NOMO-1 treated with DMSO at 0.1 percent for 48 hours (cell line): ENCODE measurements around the gene RAD51B.
A peak's percentile ranks its signal among the peaks of the same experiment; 100 is the strongest.

ENCODE experiments used
- DNase-seq: peaks from one replicate; lab custom pipeline; 2025; ENCODE audit not compliant: unreplicated experiment; lab: John Stamatoyannopoulos, UW

RAD51B gene

DNA sequence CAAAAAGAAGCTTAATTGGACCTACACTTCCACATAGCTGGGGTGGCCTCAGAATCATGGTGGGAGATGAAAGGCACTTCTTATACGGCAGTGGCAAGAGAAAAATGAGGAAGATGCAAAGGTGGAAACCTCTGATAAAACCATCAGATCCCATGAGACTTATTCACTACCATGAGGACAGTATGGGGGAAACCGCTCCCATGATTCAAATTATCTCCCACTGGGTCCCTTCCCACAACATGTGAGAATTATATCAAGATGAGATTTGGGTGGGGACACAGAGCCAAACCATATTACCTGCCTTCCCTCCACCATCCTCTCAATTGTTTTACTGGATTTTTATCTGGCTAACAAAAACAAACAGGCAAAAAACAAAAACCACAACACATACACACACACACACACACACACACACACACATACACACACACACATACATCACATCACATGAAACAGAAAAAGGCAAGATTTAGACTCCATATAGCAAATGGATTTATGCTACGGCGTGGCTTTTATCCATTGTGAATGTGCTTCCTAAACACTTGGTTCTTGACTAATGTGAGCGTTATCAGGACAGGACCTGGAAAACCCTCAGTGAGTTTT is 906.6 kb downstream of the RAD51B start:
- DNase-seq = no peak

- DNase-seq = no peak
Measured at GRCh38 chr14:68727315-68728047, 907.9 kb downstream of the RAD51B start.

DNA sequence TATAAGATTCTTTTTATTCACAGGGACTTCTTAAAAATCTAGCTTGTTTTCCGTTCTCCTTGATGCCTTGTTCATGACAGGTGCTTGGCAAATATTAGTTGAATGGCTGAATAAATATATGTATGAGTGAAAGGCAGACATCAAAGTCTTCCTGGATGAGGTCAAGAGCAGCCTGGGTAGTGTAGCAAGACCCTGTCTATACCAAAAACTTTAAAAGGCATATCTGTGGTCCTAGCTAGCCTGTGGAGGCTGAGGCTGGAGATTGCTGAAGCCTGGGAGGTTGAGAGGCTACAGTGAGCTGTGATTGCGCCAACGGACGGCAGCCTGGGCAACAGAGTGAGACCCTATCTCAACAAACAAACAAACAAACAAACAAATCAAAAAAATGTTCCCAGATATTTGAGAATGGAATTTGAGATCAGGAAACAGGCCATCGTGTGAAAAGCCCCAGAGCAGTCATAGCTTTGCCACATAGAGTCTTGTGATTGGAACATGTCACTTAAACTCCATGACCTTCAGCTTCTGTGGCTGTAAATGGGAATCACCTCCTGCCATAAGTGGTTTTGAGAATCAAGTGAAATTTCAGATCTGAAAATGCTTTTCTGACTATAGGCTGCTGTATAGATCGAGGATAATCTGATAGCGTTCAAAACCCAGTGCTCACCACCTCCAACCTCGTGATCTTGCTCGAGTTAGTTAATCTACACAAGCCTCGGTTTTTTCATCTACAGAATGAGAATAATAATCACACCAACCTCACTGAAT is 908.9 kb downstream of the RAD51B start:
- DNase-seq = no peak

- no peak for DNase-seq
Measured at GRCh38 chr14:68729556-68729955, 910.0 kb downstream of the RAD51B start.

DNA sequence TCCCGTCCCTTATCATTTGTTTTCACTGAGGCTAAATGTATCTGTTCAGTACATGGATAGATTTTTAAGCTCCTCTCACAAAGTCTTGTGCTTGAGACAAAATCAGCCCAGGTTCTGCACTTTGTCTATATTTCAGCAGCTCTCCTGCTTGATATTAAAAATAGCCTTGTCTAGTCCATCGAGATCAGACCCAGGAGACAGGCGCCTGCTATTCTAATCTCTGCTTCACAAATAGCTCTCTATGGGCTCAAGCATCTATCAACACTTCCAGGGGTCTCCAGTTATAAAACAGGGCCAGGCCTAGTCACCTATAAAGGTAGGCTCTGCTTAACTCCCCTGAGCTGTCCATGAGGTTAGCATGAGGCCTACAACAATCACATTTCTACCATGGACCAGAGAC is 910.8 kb downstream of the RAD51B start:
- no peak for DNase-seq

DNA sequence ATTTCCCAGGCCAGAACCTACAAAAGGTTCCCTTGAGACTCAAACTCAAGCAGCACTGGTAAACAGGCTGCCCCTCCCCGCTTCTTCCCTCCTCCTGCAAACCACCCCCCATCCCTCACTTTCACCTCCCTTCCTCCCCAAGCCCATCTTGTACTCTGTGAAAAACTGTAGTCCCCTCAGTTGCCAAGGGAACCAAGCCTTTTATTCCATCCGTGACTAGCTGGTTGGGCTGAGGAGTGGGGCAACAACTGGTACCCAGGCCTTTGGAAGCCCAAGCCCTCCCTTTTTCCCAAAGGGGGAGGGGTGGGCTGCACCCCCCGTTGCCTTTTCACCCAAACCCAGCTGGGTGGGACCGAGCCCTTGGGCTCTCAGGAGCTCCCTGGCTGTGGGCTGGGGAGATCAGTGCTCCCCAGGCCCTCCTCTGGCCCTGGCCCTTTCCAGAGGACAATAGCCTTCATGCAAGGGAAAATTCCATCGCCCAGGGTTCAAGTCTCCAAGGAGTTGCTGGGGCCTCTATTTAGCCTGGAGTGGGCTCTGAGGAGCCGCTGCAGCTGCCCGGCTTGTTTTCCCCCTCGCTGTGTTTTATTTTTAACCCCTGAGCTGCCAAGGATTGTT is 911.3 kb downstream of the RAD51B start:
- no peak for DNase-seq

DNA sequence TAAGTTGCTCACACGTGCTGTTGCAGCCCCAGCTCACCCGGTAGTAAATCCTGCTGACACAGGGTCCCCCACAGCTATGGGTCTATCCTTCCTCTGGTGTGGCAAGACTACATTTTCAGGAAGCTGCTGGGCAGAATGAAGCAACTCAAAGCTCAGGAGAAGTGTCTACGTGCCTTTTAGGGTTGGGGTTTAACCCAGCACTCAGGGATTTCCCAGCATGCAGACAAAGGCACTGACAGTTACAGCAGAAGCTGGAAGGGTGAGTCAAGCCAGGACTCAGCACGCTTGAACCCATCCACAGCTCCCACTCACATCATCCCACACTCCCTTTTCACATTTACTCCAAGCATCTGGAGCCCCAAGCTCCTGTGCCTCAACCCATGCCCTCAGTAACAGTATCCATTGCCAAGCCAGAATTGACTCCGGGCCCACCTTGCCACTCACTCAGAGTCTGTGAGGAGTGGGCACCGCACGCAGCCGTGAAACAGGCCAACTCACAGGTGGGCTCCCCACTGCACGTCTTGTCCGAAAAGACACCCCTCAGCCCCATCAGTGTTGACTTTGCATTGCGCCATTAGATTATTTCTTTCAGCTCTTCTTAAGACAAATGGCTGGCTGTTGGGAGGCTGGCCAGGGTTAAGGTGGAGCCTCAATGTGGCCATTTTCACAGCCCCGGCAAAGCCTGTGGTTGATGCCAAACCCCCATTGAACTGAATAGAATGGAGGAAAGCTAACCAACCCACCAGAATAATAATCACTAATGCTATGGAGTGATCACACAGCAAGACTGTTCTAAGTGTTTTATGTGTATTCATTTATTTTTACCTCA is 913.7 kb downstream of the RAD51B start:
- peak; percentile 93 for DNase-seq

DNA sequence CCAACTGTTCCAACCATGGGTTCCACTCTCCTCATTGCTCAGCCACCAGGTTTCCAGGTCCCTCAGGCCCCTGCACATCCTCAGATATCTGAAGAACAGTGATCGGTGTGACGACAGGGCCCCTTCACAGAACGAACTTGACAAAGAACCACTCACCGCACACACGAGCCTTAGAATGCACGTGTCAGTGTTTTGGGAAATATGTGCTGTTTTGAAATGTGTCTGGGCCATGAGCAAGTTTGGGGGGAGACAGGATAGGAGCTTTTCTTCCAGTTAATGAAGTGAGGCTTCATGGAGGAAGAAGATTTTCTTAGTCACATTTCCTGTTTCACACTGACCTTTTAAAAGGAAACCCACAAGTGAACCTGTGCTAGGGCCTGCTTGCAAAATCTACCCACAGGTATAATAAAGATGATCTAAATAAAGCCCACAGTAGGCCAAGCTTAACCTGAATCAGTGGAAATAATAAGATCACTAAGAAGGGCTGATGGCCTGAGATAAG is 914.7 kb downstream of the RAD51B start:
- DNase-seq = peak; percentile 89

DNA sequence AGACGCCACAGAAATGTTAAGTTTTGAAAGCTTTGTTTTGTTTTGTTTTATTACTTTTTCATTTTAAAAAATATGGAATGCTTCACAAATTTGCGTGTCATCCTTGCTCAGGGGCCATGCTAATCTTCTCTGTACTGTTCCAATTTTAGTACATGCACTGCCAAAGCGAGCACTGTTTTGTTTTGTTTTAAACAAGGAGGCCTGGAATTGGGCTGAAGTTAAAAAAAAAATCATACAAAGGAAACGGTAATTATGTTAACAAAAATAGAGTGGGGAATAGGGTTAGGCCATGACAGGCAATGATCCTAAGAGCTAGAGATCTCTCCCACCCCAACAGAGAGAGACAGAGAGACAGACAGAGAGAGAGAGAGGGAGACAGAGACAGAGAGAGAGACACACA is 916.3 kb downstream of the RAD51B start:
- DNase-seq = no peak

DNA sequence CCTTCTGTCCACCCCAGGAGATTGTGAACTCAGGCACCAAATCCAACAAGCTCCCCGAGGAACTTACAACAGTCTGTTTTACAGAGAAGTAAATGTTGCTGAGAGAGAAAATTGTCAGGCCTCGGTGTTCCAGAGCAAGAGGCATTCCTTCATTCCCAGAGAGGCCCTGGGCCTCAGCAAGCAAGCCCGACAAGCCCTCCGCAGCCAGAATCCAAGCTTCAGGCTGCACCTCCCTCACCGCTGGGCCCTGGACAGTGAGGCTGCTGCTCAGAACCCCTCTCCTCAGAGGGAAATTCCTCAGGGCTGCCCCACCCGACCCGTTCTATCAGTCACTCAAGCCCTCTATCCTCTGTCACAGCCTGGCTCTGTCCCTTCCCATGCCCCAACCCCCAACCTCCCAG is 916.9 kb downstream of the RAD51B start:
- DNase-seq = no peak

DNA sequence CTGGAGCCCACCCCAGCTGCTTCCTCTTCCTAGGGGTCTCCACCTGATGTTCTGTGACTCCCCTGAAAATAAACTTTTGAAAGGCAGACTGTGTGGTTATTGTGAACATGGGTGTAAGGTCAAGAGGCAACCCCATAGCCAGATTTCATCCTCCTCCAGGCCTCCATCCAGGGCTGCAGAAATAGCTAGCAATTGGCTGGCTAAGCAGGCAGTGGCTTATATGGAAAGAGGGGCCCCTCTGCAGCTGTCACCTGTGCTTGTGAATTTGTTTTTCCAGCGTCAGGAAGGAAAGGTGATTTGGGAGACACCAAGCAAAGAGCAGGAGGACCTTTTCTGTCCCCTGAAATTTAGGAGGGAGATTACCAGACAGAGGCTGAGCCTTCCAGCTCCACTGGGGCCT is 917.5 kb downstream of the RAD51B start:
- DNase-seq = no peak

GRCh38 chr14:68738559-68738958 is 919.0 kb downstream of the RAD51B start:
- no peak for DNase-seq

GRCh38 chr14:68739701-68740100 is 920.1 kb downstream of the RAD51B start:
- no peak for DNase-seq

- DNase-seq = no peak
Measured at GRCh38 chr14:68740788-68741476, 921.4 kb downstream of the RAD51B start.

DNA sequence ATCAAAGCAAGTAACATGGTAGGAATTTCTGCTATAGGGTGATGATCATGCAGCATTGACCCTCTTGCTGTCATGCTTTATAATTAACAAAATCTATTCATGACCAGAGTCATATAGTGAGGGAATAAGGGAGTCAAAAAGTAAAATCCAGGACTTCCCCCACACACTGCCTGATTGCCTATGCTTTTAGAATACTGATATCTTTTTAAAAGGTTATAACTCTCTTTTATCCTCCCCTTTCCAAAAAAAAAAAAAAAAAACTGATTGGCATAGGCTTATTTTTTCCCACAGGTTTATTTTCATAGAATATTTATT is 921.9 kb downstream of the RAD51B start:
- no peak for DNase-seq

DNA sequence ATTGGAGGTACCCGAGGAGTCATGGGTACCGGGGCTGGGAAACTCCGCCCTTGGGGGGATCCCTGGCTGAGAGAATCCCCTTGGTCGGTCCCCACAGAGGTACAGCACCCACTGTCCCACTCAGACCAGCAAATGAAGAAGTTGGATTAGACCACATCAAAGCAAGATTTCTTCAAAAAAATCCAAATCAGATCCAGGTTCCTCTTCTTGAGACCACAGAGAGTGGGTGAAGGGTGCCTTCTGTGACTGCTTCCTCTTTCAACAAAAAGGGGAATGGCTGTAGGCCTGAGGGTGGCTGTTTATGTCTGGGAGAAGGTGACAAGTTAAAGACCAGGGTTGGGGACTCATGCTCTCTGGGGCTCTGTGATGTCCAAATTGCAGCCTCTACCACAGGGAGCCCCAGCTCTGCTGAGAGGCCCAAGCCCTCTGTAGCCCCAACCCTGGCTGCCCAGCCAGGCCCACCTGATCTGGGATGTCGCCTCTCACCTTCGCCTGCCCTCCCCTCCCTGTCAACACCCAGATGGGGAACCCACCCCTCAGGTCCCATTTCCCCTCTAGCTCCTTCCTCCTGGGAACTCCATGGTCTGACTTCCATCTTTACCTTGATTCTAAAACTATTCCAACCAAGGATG is 922.4 kb downstream of the RAD51B start:
- DNase-seq = peak; percentile 93

DNA sequence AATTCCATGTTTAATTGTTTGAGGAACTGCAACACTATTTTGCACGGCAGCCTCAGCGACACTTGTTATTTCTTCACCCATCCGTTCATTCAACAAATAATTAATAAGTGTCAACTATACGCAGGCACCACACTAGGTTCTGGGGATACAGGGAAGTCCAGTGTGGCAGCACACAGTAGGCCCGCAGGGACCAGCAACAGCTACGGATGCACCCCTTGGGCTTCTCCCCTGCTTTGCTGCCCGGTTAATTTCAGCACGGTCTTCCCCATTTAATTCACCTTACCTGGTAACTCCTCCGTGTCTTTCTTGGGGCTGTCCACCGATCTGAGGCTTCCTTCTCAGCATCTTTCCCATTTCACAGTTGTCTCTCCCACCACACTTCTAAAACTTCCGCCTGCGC is 925.0 kb downstream of the RAD51B start:
- DNase-seq = no peak

DNA sequence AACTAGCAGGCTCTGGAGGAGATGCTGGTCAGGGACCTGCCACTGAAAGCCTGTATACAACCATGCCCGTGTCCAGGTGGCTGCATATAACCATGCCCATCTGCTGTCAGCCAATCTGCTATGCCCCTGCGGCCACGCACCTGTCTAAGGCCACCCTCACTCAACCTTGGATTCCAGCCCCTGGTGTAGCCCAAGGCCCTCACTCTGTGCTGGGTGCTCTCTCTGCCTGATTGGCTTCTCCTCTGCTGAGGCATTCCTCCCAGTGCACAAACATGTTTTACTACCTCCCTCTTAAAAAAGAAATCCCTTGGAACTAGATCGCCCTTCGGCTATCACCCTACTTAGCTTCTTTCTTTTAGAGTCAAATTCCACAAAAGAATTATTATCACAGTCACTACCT is 927.8 kb downstream of the RAD51B start:
- no peak for DNase-seq

DNA sequence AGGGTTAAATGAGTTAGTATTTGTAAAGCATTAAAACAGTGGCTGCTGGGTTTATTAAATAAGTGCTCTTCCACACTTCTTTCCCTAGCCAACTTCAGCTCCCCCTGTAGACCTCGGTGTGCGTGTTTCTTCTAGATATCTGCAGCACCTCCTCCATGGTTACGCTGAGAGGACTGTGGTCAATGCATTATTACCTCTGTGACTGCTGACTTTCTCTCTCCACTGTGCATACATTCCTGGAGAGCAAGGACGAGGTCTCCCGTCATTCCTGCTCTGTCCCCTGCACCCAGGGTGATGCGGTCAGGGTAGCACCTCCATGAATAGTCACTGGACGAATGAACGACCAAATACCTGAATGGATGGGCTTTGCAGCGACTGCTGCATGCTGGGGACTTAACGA is 928.7 kb downstream of the RAD51B start:
- no peak for DNase-seq

- DNase-seq = no peak
Measured at GRCh38 chr14:68748691-68749090, 929.1 kb downstream of the RAD51B start.
